ENCODE measurements around the gene UBAC2.
"Not testable (repeated sequence)": the region's sequence is repeated elsewhere in the genome, so short reads cannot be mapped to it uniquely, and the experiment has no call there.

UBAC2 gene

DNA sequence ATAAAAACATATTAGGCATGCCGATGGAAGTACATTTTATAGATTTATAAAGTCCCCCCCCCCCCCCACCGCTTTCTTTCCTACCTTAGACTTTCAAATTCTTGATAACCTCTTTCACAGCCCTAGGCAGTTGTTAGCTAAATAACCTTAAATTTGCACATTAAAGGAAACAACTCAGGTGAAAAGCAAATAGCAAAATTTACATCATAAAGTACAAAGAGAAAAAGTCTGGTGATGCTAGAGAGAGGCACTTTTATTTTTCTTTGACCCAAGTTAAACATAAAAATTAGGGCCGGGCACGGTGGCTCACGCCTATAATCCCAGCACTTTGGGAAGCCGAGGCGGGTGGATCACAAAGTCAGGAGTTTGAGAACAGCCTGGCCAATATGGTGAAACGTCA is 15.0 kb upstream of the UBAC2 start:
- DNase-seq (ENCODE audit: low read depth in 2 of 2), result no peak

DNA sequence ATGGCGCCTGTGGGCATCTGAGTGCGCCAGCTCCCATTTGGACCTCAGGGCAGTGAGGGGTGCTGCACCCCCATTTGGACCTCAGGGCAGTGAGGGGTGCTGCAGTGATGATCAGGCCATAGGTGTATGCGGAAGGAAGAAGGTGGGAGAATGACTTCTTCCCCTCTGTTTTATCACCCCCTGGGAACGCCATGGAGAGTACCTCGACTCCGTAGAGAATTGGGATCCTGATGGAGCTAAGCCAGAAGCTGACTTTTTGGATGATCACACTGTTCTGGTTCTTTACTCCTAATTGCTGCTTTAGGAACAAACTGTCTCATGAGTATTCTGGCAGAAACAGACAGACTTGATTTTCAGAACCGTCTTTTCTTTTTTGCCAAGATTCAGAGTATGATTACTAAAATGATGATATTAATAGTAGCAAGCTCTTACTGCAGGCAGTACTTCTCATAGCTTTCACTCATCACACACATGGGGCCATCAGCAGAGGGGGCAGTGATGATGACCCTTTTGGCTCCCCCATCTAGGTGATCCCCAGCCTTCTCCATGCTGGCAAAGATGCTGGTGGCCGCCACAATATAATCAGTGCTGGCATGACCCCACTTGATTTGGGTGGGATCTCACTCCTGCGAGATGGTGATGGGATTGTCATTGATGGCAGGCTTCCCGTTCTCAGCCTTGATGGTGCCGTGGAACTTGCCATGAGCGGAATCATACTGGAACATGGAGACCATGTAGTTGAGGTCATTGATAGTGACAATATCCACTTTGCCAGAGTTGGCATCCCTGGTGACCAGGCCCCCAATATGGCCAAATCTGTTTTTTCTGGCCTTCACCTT is 10.3 kb upstream of the UBAC2 start:
- DNase-seq (ENCODE audit: low read depth in 2 of 2), result no peak

DNA sequence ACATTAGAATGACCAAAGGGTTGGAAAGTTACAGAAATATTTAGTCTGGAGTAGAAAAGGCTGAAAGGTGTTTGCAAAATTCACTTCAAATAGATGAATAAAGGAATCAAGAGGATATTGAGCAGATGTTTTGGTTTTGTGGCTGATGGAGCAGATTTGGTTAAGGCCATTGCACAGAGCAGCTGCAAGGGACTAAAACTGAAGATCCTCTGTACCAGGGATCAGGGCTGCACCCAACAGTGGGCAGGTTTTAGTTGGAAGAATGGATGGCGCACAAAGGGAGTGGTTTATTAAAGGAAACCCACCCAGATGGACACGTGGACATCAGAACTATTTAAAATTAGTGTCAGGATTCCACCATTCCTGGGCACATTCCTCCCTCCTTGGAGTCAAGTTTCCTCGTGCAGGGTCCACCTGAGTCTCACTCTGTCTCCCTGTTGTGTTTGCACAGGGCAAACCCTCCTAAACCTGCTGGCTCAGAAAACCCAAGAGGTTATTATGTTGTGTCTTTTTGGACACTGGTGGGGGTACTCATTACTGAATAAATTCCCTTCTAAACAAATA is 9.2 kb upstream of the UBAC2 start:
- no peak for DNase-seq (ENCODE audit: low read depth in 2 of 2)

DNA sequence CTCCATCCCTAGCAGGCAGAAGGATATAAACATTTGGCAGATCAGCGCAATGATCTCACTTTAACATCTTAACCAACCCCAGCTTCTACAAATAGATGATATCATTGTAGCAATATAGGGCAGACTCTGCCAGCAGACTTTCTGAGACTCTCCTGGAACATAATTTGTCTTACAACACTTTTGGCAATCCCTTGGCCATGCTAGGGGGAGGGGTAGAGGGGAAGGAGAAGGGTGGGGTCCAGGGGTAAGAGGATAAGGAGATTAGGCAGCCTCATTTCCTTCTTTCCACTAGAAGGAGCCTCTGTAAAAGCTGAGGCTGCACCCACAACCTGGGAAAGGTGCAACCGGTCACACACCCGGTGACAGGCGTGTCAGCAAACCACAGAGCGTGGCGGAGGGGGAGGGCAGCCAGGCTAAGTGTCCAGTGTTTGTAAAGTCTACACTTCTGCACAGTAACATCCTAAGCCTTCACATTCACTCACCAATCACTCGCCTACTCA is 8.7 kb upstream of the UBAC2 start:
- DNase-seq (ENCODE audit: low read depth in 2 of 2), result no peak

DNA sequence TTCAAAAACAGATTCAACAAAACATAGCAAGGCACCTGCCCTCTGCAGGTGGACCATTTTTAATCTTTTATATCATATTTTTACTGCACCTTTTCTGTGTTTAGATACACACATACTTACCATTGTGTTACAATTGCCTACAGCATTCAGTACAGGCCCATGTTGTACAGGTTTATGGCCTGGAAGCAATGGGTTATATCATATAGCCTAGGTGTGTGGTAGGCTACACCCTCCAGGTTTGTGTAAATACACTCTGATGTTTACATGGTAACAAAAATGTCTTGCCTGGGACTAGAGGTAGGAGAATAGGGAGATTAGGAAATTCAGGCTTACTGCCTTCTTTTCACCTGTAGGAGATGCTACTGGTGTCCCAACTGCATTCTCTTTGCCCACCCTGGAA is 8.2 kb upstream of the UBAC2 start:
- no peak for DNase-seq (ENCODE audit: low read depth in 2 of 2)

DNA sequence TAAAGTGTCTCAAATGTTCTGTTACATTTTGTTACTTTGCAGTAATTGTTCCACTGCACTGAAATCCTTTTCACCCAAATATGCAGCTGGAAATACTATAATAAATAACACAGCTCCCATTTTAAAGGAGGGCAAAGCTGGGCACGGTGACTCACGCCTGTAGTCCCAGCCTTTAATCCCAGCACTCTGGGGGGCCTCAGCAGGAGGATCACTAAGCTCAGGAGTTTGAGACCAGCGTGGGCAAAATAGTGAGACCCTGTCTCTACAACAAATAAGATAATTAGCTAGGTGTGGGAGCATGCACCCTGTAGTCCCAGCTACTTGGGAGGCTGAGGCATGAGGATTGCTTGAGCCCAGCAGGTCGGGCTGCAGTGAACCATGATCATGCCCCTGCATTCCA is 7.5 kb upstream of the UBAC2 start:
- DNase-seq (ENCODE audit: low read depth in 2 of 2), result no peak

DNA sequence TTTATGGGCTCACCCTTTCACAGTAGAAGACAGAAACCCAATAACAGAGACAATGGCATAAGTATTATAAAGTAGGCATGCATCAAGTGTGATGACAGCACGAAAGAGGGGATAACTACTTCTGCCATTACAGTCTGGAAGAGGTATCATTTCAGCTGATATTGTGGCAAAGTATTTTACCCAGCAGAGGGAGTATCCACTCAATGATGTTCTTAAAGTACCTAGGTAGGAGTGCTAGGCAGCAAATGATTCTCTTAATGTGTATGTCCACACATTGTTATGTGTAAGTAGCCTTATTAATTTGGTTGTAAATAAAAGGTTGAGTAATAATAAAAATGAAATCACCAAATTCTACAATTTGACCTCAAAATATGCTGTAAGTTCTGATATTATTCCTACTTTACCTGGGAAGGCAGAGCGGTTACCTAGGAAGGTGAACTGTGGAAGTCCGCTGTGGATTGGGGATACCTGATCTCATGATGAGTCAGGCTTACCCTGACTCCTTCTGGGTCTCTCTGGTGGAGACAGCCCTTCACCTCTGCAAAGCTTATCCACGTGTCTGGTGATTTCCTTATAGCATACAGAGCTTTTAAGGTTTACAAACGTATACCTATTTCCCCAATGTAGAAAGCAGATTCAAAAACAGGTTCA is 4.1 kb upstream of the UBAC2 start:
- no peak for DNase-seq (ENCODE audit: low read depth in 2 of 2)

DNA sequence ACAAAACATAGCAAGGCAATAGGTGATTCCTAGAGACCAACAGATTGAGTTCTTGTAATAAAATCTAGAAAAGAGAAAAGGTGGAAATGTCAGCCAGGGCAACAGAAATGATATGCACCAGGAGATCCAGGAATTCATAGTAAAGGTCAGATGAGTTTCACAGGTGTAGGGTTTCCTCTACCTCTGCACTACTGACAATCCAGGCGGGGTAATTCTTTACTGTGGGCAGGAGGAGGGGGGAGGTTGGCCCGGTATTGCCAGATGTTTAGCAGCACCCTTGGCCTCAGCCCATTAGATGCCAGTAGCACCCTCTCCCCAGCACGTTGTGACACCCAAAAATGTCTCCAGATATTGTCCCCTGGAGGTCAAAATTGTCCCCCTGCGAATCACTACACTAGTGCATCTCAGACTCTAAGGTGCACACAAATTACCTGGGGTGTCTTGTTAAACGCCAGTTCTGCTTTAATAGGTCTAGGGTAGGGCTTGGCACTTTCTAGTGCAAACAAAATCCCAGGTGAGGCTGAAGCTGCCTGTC is 3.5 kb upstream of the UBAC2 start:
- DNase-seq (ENCODE audit: low read depth in 2 of 2), result no peak

DNA sequence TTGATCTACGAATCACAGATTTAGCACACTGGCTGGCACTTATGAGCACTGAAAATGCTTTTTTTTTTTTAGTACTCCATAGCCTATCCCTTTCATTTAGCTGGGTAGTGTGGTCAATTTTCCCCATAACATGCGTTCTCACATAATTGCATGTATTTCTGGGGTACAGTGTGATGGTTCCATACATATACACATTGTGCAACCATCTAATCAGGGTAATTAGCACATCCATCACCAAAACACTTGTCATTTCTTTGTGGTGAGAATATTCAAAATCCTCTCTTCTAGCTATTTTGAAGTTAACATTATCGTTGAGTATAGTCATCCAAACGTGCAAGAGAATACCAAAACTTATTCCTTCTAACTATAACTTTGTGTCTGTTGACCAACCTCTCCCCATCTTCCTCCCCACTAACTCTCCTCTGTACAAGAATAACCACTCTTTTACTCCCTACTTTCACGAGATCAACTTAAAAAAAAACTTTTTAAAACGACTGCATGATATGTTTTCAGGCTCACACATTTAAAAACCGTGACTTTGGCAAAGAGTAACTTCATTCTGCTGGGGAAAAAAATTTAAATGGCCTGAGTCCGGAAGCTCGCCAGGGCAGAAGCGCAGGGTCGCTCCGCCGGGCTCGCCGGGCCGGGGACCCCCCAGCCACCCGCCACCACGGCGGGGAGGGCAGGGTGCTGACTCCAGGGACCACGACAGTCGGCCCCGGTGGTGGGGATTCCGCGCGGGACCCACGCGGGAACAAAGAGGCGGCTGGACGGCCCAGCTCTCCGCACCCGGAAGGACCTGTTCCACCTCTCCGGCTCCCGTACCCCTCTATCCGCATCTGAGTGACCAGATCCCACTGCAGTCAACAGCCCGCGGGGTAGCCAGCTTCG is 868 bp upstream of the UBAC2 start:
- DNase-seq (ENCODE audit: low read depth in 2 of 2), result no peak

DNA sequence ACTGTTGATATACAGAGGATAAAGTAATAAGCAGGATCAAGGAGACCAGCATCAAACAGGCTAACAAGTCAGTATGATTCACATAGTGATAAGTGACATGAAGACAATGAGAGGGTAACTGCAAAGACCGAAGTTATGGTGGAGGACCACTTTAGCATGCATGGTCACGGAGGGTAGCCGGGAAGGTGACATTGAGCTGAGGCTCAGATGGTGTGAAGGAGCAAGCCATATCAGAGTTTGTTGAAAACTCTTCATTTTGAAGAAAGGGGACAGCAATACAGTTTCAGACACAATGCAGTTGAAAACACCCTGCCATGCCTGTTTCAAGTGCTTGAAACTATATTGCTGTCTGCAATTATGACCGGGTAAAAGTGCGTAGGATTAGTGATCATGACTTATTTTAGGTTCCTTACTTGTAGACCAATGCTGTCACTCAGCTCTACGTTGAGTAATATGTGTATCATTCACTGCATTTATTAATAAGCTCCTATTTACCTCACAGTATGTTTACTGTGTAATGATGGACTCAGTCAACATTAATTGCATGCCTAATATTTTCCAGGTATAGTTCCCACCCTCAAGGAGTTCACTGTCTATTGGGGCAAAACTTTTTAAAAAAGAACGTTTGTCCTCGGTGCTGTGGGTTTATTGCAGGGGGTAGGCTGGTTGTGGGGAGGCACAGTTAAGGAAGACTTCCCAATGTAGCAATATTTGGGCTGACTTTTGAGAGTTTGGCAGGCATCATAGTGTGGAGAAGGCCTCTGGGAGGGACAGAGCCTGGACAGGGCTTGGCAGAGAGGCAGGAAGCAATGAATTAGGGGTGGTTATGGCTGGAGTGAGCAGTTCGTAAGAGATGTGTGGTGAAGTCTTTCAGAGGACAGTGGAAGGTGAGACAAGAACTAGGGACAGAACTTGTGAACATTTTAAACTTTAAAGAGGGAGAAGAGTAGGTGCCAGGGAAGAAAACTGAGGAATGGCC is 3.2 kb downstream of the UBAC2 start:
- DNase-seq (ENCODE audit: low read depth in 2 of 2), result no peak

DNA sequence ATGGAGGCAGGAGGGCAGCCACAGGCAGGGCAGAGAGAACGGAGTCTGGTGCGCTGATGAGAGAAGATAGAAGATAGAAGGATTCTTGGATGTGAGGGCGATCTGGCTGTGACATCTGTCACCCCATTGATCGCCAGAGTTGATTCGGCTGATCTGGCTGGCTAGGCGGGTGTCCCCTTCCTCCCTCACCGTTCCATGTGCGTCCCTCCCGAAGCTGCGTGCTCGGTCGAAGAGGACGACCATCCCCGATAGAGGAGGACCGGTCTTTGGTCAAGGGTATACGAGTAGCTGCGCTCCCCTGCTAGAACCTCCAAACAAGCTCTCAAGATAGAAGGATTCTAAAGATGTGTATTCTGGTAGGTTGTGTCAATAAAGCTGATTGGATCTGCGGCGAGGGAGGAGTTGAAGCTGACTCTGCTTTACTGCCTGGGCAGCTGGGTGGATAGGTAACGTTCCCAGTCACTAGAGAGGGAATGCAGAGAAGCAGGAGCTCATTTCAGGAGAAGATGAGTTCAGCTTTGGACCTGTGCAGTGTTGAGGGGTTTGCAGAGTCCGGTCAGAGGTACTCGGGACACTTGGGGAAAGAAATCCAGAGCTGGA is 5.1 kb downstream of the UBAC2 start:
- no peak for DNase-seq (ENCODE audit: low read depth in 2 of 2)

DNA sequence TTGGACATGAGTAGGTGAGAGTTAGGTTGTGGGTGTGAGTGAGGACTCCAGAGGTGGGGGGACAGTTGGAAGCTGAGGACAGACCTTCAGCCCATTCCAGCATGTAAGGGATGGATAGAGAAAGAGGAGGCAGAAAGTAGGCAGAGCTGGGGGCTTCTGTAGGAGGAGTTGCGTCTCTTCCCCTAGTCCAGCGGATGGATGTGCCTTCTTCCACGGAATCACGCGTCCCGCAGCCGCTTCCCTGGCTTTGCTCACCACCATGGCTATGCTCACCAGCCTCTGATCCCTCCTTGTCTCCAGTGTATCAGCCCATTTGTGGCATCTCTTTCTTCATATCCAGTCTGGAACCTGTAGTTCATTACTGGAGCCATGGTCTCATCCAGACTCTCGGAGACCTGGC is 5.6 kb downstream of the UBAC2 start:
- DNase-seq (ENCODE audit: low read depth in 2 of 2), result no peak

DNA sequence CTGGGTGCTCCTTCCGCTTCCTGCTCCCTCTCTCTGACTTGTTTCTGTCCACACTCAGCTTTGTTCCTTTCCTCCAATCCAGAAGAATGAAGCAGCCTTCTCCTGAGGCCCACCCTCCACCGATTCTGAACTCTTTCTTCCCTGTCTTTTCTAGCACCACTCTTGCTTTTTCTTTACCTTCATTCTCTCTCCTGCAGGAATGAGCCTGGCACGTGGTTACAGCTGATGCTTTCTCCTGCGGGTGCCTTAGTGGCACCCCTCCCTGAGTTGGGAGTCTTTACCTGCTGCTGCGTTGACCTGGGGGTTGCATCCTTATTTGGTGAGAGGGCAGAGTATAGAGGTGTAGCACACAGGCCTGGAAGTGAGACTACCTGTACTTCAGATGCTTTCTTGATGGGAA is 6.2 kb downstream of the UBAC2 start:
- DNase-seq (ENCODE audit: low read depth in 2 of 2), result no peak

DNA sequence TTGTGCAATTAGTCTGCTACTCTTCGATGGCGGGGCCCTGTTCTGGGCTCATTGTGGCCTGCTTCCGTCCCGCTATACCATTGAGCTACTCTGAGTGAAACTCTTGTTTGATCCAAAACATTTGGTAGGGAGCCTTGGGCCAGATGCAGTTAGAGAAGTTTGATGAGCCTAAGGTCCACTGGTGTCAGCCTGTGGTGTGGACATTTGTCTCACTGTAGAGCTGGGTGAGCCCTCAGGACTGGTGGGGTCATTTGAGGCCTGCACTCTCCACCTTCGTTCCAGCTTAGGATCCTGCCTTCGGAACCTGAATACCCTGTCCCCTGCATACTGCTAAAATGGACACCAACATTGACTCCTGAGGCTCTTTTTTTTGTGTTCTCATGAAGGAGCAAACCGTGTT is 6.9 kb downstream of the UBAC2 start:
- DNase-seq (ENCODE audit: low read depth in 2 of 2), result no peak

DNA sequence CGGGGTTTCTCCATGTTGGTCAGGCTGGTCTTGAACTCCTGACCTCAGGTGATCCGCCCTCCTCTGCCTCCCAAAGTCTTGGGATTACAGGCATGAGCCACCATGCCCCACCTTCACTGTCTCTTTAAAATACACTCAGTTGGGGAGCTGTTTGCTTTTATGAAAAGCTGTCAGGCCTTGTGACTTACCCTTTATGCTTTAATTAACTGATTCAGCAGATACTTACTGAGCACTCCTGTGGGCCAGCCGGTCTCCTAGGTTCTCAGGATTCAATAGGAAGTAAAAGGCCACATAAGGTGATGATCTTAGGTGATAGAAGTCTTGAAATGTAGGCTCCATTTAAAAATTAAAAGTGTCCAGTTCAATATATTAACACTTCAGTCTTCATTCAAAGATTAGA is 7.5 kb downstream of the UBAC2 start:
- no peak for DNase-seq (ENCODE audit: low read depth in 2 of 2)

DNA sequence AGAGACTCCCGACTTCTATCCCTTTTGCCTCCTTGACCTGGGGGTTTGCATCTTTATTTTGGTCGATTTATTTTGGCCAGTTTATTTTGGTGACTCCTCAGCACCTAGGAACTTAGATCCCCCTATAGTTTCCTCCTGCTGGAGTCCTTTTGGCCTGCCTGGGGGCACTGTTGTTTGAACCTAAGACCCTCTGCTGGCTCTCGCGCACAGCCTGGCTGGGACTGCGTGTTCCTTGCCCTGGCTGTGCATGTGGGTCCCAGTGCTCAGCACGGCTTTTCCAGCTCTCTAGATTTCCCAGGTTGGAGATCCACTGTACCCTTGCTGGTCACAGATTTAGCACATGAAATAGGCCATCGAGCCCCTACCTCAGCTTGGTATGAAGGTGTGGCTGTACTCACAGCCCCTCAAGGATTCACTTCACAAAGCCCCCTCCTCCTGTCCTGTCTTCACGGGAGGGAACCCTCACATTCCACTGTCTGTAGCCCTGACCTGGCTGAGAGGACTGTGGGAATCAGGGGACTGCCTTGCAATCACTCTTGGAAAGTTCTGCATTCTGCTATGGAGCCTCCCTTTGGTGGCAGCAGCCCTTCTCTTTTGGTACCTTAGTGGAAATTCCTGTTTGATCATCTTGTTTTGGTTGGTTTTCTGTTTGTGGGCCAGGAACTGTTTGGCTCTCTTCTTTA is 8.3 kb downstream of the UBAC2 start:
- no peak for DNase-seq (ENCODE audit: low read depth in 2 of 2)

DNA sequence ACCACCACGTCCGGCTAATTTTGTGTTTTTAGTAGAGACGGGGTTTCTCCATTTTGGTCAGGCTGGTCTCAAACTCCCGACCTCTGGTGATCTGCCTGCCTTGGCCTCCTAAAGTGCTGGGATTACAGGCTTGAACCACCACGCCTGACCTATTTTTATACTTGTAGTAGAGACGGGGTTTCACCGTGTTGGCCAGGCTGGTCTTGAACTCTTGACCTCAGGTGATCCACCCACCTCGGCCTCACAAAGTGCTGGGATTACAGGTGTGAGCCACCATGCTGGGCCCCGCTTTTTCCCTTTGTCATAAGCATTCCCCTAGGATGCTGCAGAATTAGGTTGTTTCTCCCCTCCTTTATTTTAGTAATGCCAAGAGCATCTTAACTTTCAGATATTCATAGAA is 10.0 kb downstream of the UBAC2 start:
- DNase-seq (ENCODE audit: low read depth in 2 of 2), result not testable (repeated sequence)

DNA sequence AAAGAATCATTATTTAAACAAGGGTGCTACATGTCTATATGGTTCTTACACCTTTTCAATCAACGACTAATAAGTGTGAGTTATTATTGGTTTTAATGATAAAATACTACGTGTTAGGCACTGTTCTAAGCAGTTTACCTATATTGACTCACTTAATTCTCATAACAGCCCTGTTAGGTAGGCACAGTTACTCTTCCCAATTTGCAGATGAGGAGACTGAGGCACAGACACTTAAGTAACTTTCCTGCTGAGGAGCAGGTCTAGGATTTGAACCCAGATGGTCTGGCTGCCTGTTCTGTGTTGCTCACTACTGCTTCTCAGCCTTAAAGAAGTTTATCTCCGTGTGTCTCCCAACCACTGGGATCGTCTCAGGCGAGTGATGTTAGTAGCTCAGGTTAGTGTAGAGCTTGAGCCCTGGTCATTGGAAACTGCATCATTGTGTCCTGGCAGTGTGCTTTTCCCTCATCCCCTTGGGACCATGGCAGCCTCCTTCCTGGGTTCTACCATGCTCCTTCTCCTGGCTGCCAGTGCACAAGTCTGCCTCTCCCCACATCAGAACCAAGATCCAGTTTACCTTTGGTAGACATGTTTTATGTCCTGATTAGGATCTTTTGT is 10.9 kb downstream of the UBAC2 start:
- DNase-seq (ENCODE audit: low read depth in 2 of 2), result no peak

DNA sequence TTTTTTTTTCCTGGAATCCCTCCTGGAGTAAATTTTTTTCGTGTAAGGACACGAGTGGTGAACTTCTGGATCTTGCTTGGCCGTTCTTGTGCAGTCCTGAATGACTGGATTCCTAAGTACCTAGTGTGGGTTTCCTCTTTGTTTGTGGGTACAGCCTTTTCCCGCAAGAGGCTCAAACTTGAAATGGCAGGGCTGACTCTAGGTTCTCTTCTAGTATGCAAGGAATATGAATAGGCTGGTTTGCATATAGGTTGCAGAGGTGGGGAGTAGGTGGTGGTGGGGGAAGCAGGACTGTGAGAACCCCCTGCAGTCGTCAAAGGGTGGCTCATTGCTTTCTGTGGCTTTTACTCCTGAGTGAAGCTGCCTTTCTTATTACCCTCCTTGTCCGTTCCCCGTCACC is 13.6 kb downstream of the UBAC2 start:
- DNase-seq (ENCODE audit: low read depth in 2 of 2), result no peak

Measured in stimulated activated CD4-positive, alpha-beta T cell treated with anti-CD3 and anti-CD28 coated beads, Interleukin-1b, Interleukin-23, amount 100 ng/mL, for 1 hour (primary cell).